Activated T-cell treated with anti-CD3 and anti-CD28 coated beads, Interleukin-2, amount 50 U/mL, for 48 hours (primary cell): ENCODE results near the gene RGL1.

Experiments used
- DNase-seq, 2 experiments: peaks; one replicate each; pipeline ENCODE4 v3.0.0-alpha.2; 2020

Gene RGL1

GRCh38 chr1:183870351-183871077 is 65.6 kb downstream of the RGL1 start:
- no peak for DNase-seq

- DNase-seq, result no peak
Observed at GRCh38 chr1:183871142-183871541, 66.2 kb downstream of the RGL1 start.

- DNase-seq, result no peak
Observed at GRCh38 chr1:183871601-183872000, 66.7 kb downstream of the RGL1 start.

GRCh38 chr1:183872403-183872802 is 67.5 kb downstream of the RGL1 start:
- DNase-seq, result no peak

- no peak for DNase-seq
Observed at GRCh38 chr1:183873642-183874041, 68.7 kb downstream of the RGL1 start.

- DNase-seq, result no peak
Observed at GRCh38 chr1:183876309-183876708, 71.4 kb downstream of the RGL1 start.

- DNase-seq, result no peak
Observed at GRCh38 chr1:183877053-183877720, 72.3 kb downstream of the RGL1 start.

GRCh38 chr1:183879494-183879893 is 74.6 kb downstream of the RGL1 start:
- no peak for DNase-seq

- DNase-seq, result no peak
Observed at GRCh38 chr1:183879966-183880365, 75.0 kb downstream of the RGL1 start.

- no peak for DNase-seq
Observed at GRCh38 chr1:183880531-183881243, 75.8 kb downstream of the RGL1 start.

- DNase-seq, result no peak
Observed at GRCh38 chr1:183881387-183882131, 76.6 kb downstream of the RGL1 start.

GRCh38 chr1:183882335-183883167 is 77.6 kb downstream of the RGL1 start:
- DNase-seq, result no peak

GRCh38 chr1:183883623-183884022 is 78.7 kb downstream of the RGL1 start:
- no peak for DNase-seq

GRCh38 chr1:183884526-183884925 is 79.6 kb downstream of the RGL1 start:
- no peak for DNase-seq

- no peak for DNase-seq
Observed at GRCh38 chr1:183885142-183885735, 80.3 kb downstream of the RGL1 start.

- no peak for DNase-seq
Observed at GRCh38 chr1:183886083-183886828, 81.3 kb downstream of the RGL1 start.

- no peak for DNase-seq
Observed at GRCh38 chr1:183886853-183887252, 81.9 kb downstream of the RGL1 start.

- no peak for DNase-seq
Observed at GRCh38 chr1:183887826-183888819, 83.2 kb downstream of the RGL1 start.

GRCh38 chr1:183889095-183889494 is 84.2 kb downstream of the RGL1 start:
- DNase-seq, result no peak
